Thoracic aorta (tissue), 2 donors: ENCODE data around the gene COL6A3. TPM values are rescaled to one million over a fixed set of nuclear protein-coding genes. Genes with fewer than 3 reads are reported as not detected.

Experiments
- ATAC-seq: fragments of 150-250 bp; one replicate; pipeline ENCODE4 v1.8.0; 2017; ENCODE audit warnings: low read depth; ENCODE audit not compliant: insufficient number of reproducible peaks, low FRiP score
- DNase-seq: peaks from one replicate; pipeline ENCODE4 v3.0.0-alpha.2; 2020; ENCODE audit warnings: low spot score
- H3K27ac ChIP-seq, 2 donors: fragments of 200-600 bp; sonication (generic); 1 replicate in 1 of 2; 2 replicates in 1 of 2; pipeline ENCODE4 v1.5.1; 2016; ENCODE audit warnings: mild to moderate bottlenecking in 2 of 2, moderate library complexity in 2 of 2
- H3K27me3 ChIP-seq: fragments of 200-600 bp; sonication (generic); replicated peaks from 2 replicates; pipeline ENCODE4 v1.6.0; 2016; ENCODE audit warnings: mild to moderate bottlenecking; ENCODE audit not compliant: insufficient read depth
- H3K36me3 ChIP-seq: fragments of 200-600 bp; sonication (generic); one replicate; pipeline ENCODE4 v1.5.1; 2016
- H3K4me1 ChIP-seq, 2 donors: fragments of 200-600 bp; sonication (generic); 1 replicate in 1 of 2; 2 replicates in 1 of 2; pipeline versions ENCODE4 v1.5.1 to v1.6.0; 2016; ENCODE audit warnings: low read depth in 2 of 2, mild to moderate bottlenecking in 1 of 2; ENCODE audit not compliant: control insufficient read depth in 1 of 2
- H3K4me3 ChIP-seq: fragments of 200-600 bp; sonication (generic); 2 replicates; pipeline ENCODE4 v1.5.1; 2016; ENCODE audit warnings: mild to moderate bottlenecking
- H3K9me3 ChIP-seq: fragments of 200-600 bp; sonication (generic); 2 replicates; pipeline ENCODE4 v1.5.1; 2016
- total RNA-seq, 2 donors: library from RNA; depleted of rRNA; stranded (reverse); fragments of >200 nt; gene quantifications; one replicate each; pipeline versions ENCODE4 v1.1.0 to v1.2.3, GENCODE V29; 2016
- TF ChIP-seq, protein P1 (sequence below): fragments of 200-600 bp; sonication (generic); IDR thresholded peaks from one replicate; pipeline ENCODE4 v1.5.1; 2019; ENCODE audit warnings: antibody characterized with exemption

COL6A3 gene
- total RNA-seq, 2 donors from 2014 or later: 118 to 155 TPM

DNA sequence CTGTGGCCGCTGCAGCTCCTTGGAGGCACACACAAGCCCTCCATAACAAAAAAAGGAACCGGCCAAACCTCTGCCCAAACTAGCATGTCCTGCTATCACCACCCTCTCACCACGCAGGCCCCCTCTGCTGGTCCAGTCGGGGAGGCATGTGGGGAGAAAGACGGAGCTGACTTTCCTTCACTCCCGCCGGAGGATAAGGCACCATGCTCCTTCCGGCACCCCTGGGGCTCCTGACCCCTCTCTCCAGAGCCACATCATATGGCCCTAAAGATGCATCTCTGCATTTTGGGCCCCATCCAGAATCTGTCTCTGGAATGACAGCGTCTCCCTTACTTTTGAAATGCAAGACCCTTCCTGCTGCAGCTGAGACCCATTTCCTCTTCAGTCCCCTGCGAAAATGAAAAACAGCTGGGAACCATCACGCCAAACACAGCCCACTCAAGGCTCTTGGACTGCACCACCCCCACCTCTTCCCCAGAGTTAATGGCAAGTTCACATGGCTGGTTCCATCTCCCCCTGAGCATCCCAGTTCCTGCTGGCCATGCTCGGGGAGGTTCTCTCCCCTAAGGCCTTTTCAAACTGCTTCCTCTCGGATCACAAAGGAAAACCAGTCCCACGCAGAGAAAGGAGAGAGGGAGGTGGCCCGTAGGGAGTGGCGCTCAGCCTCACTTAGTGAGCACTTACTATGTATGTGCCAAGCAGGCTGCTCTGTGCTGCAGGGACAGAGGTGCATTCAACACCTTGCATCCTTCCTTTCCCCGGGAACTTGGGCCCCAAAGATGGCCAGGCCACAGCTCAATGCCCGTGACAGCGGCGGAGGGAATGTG lies 37.9 kb upstream of the COL6A3 start:
- Histone ChIP-seq H3K27ac (no peak overlapping the region), H3K4me3 (no peak overlapping the region), H3K36me3 (no peaks in the 10 kb centered on the region), H3K27me3 (no peaks in the 10 kb centered on the region), H3K4me1 (peaks cover 23 to 47% of the 10 kb centered on the region in 2 donors), H3K9me3 (no peaks in the 10 kb centered on the region)
- TF ChIP-seq, protein P1, sequence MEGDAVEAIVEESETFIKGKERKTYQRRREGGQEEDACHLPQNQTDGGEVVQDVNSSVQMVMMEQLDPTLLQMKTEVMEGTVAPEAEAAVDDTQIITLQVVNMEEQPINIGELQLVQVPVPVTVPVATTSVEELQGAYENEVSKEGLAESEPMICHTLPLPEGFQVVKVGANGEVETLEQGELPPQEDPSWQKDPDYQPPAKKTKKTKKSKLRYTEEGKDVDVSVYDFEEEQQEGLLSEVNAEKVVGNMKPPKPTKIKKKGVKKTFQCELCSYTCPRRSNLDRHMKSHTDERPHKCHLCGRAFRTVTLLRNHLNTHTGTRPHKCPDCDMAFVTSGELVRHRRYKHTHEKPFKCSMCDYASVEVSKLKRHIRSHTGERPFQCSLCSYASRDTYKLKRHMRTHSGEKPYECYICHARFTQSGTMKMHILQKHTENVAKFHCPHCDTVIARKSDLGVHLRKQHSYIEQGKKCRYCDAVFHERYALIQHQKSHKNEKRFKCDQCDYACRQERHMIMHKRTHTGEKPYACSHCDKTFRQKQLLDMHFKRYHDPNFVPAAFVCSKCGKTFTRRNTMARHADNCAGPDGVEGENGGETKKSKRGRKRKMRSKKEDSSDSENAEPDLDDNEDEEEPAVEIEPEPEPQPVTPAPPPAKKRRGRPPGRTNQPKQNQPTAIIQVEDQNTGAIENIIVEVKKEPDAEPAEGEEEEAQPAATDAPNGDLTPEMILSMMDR: no peak
- no peak for ATAC-seq
- DNase-seq: no peak

DNA sequence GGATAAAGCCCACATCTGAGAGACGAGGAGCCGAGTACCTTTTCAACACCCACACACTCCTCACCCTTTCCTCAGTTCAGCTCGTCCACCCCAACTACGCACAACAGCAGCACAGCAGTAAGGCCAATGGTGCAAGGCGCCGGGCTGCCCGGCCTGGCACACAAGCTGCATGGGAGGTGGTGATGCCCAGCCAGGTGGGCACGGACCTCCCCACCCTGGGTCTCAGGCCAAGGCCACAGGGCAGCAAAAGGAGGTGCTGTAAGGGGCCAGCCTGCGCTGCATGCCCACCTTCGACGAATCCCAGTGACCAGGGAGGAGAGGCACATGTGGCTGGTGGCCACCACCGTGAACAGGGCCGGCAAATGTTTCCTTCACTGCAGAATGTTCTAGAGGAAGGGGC lies 36.6 kb upstream of the COL6A3 start:
- H3K27ac ChIP-seq: no peak overlapping the region
- H3K4me1 ChIP-seq: peaks cover 16 to 36% of the 10 kb centered on the region in 2 donors
- TF ChIP-seq, protein P1: no peak
- DNase-seq: no peak
- no peaks in the 10 kb centered on the region for H3K36me3 ChIP-seq
- no peak overlapping the region for H3K4me3 ChIP-seq
- no peaks in the 10 kb centered on the region for H3K27me3 ChIP-seq
- no peaks in the 10 kb centered on the region for H3K9me3 ChIP-seq
- no peak for ATAC-seq

DNA sequence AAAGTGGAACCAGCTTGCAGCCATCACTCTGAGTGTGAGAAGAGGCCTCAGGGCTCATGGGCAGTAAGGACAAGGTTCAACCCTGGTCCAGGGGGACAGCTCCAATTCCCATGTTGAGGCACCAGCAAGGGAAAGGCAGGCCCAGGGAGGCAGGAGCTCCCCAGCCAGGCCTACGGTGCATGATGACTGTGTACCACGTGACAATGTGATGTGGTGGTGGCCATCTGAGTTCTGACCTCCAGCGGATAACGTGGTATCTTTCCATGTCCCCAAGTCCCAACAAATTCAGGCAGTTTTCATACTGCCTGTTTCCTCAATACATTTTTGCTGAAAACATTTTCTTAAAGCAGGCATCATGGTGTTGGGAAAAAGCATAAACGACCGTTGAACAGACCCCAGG lies 36.1 kb upstream of the COL6A3 start:
- TF ChIP-seq, protein P1: no peak
- H3K36me3 ChIP-seq: no peaks in the 10 kb centered on the region
- H3K27me3 ChIP-seq: no peaks in the 10 kb centered on the region
- H3K4me1 ChIP-seq: peaks cover 14 to 31% of the 10 kb centered on the region in 2 donors
- ATAC-seq (no peak), DNase-seq (no peak)
- no peak overlapping the region for H3K4me3 ChIP-seq
- H3K27ac ChIP-seq: peak overlapping the region; percentile 91 to 94
- H3K9me3 ChIP-seq: no peaks in the 10 kb centered on the region

DNA sequence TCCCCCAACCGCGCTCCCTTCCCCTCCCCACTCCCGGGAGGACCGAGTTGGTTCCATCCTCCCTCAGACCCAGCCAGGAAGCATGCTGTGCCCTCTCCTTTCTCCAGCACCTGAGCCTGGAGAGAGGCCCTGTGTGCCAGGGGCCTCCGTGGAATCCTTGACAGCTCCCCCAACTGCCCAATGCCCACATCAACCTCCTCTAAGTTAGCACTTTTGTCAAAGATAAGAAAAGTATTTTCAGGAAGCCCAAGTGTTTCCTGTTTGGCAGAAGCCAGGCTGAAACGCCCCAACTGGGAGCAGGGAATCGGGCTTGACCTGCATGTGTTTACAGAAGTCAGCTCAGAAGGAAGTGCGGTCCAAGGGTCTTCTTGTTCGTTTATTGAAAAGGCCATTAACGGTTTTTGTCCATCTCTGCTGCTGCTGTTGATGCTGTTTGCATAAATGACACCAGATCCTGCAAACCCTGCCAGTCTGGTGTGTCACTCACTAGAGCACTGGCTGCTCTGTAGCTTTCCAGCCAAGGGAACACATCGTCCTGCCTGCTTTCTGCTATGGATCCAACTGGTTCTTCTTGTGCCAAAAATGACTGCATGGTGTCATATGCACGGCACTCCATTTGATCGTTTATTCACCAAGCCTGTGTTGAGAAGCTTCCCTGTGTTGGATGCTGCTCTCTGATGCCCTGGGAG lies 35.4 kb upstream of the COL6A3 start:
- Histone ChIP-seq H3K27ac (peak overlapping the region; percentile 91 to 94), H3K36me3 (no peaks in the 10 kb centered on the region), H3K4me1 (peaks cover 14 to 27% of the 10 kb centered on the region in 2 donors), H3K27me3 (no peaks in the 10 kb centered on the region), H3K4me3 (peak overlapping the region; percentile 44), H3K9me3 (no peaks in the 10 kb centered on the region)
- DNase-seq (peak; percentile 70), ATAC-seq (peak; percentile 90)
- TF ChIP-seq, protein P1: no peak

DNA sequence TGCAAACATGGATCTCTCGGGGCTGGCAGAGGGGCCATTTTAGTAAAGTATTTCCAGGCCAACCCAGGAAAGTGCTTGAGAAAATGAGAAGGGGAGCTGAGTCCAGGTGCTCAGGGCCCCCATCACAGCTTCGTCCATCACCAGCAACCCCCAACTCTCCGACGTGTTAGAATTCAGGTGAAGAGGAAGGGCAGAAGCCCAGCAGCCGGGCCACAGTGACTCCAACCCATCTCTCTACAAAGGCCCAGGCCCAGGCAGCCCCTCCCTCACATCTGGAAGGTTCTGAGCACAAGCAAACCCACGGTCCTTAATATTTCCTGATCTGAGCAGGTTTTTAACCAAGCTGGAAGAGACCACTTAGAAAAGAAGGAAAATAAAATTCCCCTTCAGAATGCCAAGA lies 34.7 kb upstream of the COL6A3 start:
- H3K4me1 ChIP-seq: peaks cover 14 to 27% of the 10 kb centered on the region in 2 donors
- no peaks in the 10 kb centered on the region for H3K36me3 ChIP-seq
- DNase-seq (no peak), ATAC-seq (no peak)
- H3K27ac ChIP-seq: peak overlapping the region; percentile 91 to 94
- H3K4me3 ChIP-seq: no peak overlapping the region
- H3K9me3 ChIP-seq: no peaks in the 10 kb centered on the region
- no peaks in the 10 kb centered on the region for H3K27me3 ChIP-seq
- TF ChIP-seq, protein P1: no peak
